Kidney glomerular epithelial cell (primary cell): Measurements from ENCODE around the gene CFB.
A peak's percentile ranks its signal among the peaks of the same experiment; 100 is the strongest.
"Not testable (repeated sequence)": the region's sequence is repeated elsewhere in the genome, so short reads cannot be mapped to it uniquely, and the experiment has no call there.

Experiments
- DNase-seq: peaks from one replicate; lab custom pipeline; 2025; lab: John Stamatoyannopoulos, UW

The CFB gene

DNA sequence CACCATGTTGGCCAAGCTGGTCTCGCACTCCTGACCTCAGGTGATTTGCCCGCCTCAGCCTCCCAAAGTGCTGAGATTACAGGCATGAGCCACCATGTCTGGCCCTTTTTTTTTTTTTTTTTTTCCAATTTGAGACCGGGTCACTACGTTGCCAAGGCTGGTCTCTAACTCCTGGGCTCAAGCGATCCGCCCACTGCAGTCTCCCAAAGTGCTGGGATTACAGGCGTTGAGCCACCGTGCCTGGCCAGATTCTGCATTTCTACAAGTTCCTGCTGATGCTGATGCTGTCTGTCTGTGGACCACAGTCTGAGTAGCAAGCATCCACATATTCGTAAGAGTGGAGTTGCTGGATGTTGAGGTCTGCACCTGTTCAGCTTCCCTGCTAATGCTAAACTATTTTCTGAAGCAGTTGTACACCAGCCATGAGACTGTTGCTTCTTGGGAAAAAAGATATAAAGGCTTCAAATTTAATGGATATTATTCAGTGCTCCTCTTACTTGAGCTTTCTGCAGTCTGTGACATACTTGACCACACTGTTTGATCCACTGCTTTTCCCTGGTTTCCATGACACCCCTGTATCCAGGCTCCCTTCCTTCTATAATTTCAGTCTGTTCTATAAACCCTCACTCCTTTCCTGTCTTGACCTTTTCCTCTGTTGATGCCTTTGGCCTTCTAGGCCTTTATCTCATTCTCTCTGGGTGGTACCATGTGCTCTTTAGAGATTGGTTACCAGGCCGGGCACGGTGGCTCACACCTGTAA lies 33.9 kb upstream of the CFB start:
- DNase-seq: no peak

DNA sequence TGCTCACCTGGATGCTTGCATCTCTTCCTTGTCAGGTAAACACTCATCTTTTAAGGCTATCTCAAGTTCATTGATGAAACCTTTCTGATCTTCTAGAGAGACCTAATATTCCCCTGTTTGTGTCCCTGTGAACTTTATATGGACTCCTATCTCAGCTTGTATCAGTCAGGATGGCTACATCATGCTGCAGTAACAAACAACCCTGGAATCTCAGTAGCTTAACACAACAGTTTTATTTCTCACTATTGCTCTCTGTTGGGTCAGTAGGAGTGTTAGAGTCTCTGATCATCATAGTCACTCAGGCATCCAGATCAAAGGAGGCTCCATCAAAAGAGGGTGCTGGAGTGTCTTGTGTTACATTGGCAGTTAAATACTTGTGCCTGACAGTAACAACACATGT lies 30.5 kb upstream of the CFB start:
- DNase-seq: no peak

DNA sequence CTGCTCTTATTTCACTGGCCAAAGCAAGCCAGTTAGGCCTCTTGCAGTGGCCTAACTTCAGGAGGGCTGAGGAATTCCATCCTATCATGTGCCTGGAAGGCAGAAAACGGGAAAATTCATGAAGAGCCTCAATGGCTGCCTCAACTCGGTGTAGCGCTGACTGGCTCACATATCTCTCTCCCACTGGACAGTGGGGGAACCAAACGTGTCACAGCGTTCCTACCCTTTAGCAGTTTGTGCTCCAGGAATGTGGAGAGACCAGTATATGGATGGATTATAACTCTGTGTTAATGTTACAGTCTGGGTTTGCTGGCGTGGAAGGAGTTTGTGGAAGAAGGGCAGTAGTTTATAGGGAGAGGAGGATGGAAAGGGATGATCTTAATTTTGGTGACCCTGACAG lies 30.1 kb upstream of the CFB start:
- DNase-seq: no peak

DNA sequence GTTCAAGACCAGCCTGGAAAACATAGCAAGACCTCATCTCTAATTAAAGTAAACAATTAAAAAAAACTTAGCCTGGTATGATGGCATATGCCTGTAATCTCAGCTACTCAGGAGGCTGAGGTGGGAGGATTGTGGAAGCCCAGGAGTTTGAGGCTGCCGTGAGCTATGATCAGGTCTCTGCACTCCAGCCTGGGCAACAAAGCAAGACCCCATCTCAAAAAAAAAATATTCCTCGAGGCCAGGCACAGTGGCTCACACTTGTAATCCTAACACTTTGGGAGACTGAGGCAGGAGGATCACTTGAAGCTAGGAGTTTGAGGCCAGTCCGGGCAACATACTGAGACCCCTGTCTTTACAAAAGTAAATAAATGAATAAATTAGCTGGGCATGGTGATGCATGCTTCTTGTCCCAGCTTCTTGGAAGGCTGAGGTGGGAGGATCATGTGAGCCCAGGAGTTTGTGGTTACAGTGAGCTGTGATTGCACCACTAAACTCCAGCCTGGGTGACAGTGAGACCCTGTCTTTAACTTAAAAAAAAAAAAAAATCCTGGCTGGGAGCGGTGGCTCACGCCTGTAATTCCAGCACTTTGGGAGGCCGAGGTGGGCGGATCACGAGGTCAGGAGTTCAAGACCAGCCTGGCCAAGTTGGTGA lies 27.7 kb upstream of the CFB start:
- no peak for DNase-seq

DNA sequence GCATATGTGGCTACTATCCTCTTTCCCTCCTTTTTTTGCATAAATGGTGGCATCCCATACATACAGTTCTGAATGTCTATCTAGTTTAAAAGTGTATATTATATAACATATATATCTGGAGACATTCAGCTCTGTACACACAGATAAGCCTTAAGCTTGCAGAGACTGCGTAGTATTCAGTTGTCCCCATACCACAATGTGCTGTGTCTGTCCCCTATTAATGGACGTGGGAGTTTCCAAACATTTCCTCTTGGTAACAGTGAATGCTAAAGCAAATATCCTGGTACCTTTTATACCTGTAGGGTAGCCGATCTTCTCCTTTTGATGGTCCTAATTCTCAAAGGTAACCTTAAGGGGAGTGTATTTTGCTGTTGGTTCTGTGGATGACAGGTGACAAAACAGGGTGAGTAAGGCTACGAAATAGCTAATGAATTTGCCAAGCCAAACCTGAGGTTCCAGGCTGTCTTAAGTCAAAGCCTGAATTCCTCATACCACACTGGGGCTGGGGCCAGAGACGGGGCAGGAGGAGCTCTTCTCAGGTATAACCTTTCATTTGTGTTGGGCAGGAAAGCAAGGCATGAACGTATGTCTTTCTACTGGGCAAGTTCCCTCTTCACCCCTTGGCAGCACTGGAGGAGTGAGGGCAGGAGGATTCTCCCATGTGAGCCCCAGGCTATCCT lies 26.1 kb upstream of the CFB start:
- DNase-seq: no peak

DNA sequence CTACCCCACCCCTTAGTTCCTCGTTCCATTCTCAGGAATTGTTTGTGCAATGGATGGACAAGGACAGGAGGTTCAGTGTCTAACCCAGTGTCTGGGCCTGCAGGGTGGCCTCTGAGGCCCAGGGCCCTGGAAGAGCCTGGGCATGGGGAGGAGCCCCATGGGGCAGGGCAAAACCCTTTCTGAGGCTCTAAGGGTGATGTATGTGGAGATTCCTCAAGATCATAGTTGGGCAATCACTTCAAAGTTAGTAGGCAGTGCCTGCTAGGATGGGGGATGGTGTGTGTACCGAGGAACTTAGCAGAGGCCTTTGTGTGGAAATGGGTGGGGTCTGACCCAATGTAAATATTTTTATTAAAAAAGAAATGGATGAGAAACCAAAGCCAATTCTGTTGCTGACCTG lies 25.1 kb upstream of the CFB start:
- no peak for DNase-seq

DNA sequence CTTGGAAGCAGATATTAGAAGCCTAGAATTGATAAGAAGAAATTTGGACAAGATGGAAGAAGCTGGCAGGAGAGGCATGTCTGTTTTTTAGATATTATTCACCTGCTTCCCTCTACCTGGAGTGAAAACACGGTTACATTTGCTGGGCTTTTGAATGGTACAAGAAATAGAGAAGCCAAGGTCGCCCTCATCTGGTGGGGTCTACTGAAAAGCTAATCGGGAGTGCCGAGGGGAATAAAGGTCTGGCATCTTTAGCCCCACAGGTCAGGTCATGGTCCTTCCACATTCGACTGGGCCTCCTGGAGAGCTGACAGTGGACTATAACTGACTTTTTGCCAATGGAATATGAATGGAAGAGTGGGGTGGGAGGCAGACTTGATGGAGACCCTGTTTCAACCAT lies 23.0 kb upstream of the CFB start:
- DNase-seq: peak; percentile 20

DNA sequence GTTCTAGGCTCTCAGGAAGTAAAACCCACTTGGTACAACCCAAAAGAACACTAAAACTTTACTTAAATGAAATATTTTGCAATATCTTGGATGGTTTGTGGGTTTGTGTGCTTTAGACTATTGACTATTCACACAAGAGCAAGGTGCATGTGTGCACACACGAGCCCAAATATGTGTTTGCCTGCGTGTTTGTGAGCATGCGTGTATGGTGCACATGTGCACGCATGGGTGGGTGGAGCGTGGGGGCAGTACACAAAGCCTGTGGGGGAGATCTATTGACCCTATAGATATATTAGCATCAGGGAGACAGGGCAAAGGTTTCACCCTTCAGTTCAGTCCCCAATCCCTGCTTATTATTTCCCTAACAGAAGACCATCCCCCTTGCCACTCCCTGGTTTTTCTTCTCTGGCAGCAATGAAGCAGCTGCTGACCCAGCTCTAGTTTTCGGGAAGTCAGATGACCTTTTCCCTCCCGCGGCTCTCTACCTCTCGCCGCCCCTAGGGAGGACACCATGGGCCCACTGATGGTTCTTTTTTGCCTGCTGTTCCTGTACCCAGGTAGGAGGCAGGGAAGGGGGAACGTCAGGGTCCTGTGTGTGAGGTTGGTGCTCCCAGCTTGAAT lies 18.5 kb upstream of the CFB start, which contains the start of gene C2:
TSS of gene C2 (plus strand) at position 476 of the 621 bp plus-strand sequence. CDS start at position 512, 36 bp downstream.
- no peak for DNase-seq

DNA sequence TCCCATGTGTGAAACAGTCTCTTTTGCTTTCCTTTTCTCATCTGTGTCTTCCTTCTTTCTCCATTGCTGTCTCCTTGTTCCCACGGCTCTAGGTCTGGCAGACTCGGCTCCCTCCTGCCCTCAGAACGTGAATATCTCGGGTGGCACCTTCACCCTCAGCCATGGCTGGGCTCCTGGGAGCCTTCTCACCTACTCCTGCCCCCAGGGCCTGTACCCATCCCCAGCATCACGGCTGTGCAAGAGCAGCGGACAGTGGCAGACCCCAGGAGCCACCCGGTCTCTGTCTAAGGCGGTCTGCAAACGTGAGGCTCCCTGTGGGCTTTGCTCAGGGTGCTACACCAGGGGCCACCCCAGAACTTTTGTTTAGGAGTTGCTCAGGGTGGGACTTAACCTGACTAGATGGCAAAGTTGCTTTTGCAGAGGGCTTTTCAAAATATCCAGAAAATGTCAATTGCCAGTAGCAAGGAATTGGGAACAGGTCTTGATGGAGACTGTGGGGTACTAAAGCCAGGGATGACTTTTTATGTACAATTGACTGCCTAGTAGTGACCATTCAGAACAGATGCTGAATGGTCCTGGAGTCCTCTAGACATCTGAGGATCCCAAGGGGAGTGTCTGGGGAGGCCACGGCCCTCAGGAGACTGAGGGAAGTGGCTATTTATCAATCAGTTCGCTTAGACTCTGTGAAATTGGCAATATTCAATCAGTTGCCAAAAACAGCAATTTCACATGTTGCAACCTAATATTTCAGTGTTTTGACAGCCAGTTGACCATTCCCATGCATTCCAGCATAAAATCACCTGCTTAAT lies 17.8 kb upstream of the CFB start:
- no peak for DNase-seq

DNA sequence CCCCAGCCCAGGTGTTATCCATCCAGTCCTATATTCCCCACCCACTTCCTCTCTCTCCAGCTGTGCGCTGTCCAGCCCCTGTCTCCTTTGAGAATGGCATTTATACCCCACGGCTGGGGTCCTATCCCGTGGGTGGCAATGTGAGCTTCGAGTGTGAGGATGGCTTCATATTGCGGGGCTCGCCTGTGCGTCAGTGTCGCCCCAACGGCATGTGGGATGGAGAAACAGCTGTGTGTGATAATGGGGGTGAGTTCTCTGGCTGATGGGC lies 17.3 kb upstream of the CFB start:
- no peak for DNase-seq

DNA sequence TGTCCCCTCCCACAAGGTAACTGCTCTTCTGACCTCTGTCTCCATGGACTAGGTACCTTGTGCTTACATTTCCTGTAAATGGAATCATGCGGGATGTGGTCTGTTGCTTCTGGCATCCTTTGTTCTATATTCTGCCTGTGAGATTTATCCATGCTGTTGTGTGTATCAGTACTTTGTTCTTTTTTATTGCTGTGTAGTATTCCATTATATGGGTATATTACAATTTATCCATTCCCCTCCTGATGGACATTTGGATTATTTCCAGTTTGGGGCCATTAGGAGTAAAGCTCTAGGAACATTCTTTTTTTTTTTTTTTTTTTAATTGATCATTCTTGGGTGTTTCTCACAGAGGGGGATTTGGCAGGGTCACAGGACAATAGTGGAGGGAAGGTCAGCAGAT lies 14.9 kb upstream of the CFB start:
- DNase-seq: no peak

DNA sequence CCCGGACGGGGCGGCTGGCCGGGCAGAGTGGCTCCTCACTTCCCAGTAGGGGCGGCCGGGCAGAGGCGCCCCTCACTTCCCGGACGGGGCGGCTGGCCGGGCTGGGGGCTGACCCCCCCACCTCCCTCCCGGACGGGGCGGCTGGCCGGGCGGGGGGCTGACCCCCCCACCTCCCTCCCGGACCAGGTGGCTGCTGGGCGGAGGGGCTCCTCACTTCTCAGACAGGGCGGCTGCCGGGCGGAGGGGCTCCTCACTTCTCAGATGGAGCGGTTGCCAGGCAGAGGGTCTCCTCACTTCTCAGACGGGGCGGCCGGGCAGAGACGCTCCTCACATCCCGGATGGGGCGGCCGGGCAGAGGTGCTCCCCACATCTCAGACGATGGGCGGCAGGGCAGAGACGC lies 13.8 kb upstream of the CFB start:
- DNase-seq: not testable (repeated sequence)

DNA sequence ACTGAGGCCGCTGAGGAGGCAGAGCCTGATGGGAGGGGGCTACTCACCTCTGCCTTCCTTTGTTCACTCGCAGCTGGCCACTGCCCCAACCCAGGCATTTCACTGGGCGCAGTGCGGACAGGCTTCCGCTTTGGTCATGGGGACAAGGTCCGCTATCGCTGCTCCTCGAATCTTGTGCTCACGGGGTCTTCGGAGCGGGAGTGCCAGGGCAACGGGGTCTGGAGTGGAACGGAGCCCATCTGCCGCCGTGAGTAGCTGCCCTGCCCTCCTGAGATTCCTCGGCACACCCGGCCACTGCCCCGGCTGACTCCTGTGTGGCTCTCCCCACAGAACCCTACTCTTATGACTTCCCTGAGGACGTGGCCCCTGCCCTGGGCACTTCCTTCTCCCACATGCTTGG lies 12.4 kb upstream of the CFB start:
- DNase-seq: no peak

DNA sequence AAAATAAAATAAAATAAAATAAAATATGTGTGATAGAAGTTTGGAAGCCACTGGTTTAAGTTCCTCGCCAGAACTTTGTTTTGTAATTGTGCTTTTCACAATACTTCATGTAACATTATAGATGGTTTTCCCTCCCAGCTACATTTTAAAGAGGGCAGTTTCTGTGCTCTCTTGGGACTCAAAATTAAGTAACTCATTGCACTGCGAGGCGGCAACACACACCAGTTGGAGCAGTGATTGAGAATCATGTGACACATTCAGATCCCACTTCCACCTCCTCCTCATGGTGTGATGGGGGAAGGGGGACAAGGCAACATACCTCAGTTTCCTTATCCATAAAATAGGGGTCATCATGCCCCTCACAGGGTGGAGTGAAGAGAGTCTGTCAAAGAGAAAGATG lies 10.9 kb upstream of the CFB start:
- DNase-seq: no peak

DNA sequence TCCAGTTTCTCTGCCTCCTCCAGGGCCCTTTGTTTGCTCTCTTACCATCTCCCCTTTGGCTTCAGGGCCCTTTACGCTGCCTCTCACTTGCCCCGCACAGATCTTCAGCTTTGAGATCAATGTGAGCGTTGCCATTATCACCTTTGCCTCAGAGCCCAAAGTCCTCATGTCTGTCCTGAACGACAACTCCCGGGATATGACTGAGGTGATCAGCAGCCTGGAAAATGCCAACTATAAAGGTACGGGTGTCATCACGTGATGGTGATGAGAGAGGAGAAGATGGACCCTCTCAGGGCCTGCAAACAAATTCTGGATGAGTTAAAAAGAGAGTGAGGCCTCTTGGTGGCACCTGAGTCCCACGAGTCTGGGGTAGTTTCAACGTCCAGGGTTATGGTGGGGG lies 10.1 kb upstream of the CFB start:
- DNase-seq: no peak

DNA sequence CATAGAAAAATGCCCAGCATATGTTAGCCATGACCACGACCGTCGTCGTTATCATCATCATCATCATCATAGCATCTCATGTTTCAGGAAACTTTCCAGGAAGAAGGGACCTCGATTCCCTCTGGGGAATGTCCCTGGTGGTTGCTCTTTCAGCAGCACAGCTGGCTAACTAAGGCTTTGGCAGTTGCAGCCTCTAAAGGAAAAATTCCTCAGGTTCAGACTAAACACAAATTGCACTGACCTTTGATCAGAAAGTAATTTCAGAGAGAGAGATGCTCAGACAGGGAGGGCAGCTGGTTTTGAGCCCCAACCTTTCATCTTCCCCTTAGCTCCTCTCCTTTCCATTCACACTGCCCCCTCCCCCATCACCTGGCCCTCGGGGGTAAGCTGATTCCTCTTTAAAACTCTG lies 5.6 kb upstream of the CFB start:
- no peak for DNase-seq

DNA sequence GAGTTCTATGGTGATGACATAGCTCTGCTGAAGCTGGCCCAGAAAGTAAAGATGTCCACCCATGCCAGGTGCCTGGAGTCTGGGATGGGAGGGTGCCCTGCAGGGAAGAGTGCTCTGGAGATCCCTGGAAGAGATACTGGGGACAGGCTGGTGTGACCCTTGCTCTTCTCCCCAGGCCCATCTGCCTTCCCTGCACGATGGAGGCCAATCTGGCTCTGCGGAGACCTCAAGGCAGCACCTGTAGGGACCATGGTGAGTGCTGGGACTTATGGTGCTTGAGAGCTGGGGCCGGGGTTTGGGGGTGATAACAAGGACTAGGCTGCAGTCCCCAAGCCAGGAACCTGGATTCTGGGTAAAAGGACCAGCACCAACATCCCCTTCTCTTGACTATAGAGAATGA lies 2.2 kb upstream of the CFB start:
- no peak for DNase-seq

DNA sequence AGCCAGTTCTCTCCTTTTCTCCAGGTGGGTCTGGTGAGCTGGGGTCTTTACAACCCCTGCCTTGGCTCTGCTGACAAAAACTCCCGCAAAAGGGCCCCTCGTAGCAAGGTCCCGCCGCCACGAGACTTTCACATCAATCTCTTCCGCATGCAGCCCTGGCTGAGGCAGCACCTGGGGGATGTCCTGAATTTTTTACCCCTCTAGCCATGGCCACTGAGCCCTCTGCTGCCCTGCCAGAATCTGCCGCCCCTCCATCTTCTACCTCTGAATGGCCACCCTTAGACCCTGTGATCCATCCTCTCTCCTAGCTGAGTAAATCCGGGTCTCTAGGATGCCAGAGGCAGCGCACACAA lies 765 bp upstream of the CFB start:
- no peak for DNase-seq

DNA sequence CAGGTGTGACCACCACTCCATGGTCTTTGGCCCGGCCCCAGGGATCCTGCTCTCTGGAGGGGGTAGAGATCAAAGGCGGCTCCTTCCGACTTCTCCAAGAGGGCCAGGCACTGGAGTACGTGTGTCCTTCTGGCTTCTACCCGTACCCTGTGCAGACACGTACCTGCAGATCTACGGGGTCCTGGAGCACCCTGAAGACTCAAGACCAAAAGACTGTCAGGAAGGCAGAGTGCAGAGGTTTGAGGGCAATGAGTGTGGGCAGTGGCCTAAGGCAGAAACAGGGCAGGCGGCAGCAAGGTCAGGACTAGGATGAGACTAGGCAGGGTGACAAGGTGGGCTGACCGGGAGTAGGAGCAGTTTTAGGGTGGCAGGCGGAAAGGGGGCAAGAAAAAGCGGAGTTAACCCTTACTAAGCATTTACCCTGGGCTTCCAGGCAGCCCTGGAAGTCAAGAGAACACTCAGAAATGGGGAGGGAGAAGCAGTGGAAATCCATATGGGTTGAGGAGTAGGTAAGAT lies 533 bp downstream of the CFB start:
- no peak for DNase-seq

DNA sequence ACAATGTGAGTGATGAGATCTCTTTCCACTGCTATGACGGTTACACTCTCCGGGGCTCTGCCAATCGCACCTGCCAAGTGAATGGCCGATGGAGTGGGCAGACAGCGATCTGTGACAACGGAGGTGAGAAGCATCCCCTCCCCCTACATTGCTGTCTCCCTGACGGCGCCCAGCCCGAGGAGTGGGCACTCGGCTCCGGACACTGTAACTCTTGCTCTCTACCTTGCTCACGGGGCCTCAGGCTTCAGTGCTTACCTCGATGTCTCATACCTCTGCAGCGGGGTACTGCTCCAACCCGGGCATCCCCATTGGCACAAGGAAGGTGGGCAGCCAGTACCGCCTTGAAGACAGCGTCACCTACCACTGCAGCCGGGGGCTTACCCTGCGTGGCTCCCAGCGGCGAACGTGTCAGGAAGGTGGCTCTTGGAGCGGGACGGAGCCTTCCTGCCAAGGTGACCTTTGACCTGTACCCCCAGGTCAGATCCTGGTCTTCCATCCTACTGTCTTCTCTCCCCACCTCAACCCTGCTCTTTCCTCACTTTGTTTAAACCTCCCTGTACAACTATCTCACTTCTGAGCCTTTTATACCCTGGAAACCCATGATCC lies 1.3 kb downstream of the CFB start:
- DNase-seq: no peak

DNA sequence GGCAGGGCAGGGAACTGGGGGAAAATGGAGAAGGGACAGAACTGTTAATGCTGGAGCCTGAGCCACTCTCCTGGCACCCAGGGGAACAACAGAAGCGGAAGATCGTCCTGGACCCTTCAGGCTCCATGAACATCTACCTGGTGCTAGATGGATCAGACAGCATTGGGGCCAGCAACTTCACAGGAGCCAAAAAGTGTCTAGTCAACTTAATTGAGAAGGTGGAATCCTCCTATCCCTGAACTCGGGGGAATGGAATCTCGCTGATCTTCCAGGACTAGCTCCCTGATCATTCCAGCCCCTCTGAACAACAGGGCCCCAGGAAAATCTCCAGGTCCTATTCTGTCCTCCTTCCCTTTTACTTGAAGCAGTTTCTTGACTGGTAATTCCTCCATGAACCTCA lies 2.0 kb downstream of the CFB start:
- DNase-seq: no peak

DNA sequence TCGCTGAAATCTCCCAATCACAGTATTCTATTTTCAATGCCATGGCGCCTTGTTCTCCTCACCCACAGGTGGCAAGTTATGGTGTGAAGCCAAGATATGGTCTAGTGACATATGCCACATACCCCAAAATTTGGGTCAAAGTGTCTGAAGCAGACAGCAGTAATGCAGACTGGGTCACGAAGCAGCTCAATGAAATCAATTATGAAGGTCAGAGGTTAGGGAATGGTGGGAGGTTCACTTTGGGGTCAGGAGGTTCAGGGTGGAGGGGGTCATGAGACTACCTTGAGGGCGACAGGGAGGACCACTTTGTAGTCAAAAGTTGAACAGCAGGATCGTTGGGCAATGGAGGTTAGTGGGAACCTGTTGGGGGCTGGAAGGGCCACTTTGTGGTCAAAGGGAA lies 2.4 kb downstream of the CFB start:
- DNase-seq: no peak
